WTC11 (cell line): Measurements from ENCODE around the gene RCAN2. TPM values are rescaled to one million over a fixed set of nuclear protein-coding genes. Genes with fewer than 3 reads are reported as not detected.

Experiments
- ATAC-seq: fragments of 200-7000 bp; cut with Tn5 transposase; 2 replicates; pipeline ENCODE4 v1.10.0; 2021; ENCODE audit warnings: mild to moderate bottlenecking, moderate library complexity
- CTCF ChIA-PET: fragments of 300-600 bp; sonication (Branson Sonifier 250); formaldehyde crosslinking; loops from one replicate; lab custom pipeline; 2021; ENCODE audit warnings: antibody characterized with exemption; lab: Charles Lee
- POLR2A ChIA-PET: fragments of 350-600 bp; sonication (Branson Sonifier 250); formaldehyde crosslinking; loops from one replicate; lab custom pipeline; 2021; ENCODE audit warnings: antibody characterized with exemption; lab: Charles Lee
- DNase-seq: peaks from one replicate; pipeline ENCODE4 v3.0.0; 2021; ENCODE audit warnings: low spot score
- H3K27ac Mint-ChIP-seq: 2 replicates; pipeline ENCODE4 v1.8.0; 2021; ENCODE audit warnings: mixed read lengths
- H3K27me3 Mint-ChIP-seq: 2 replicates; pipeline ENCODE4 v1.8.0; 2021; ENCODE audit warnings: low read depth, mild to moderate bottlenecking, moderate library complexity, mixed read lengths
- H3K36me3 Mint-ChIP-seq: 2 replicates; pipeline ENCODE4 v1.8.0; 2021; ENCODE audit warnings: mixed read lengths
- H3K4me1 Mint-ChIP-seq: 2 replicates; pipeline ENCODE4 v1.8.0; 2022; ENCODE audit warnings: mixed read lengths
- H3K4me3 Mint-ChIP-seq: 2 replicates; pipeline ENCODE4 v1.8.0; 2021; ENCODE audit warnings: mild to moderate bottlenecking, moderate library complexity, mixed read lengths
- H3K9me3 Mint-ChIP-seq: 2 replicates; pipeline ENCODE4 v1.8.0; 2021; ENCODE audit warnings: mixed read lengths
- AFF4 ChIP-seq: sonication (generic); formaldehyde crosslinking; IDR thresholded peaks from 2 replicates; pipeline ENCODE4 v1.8.1; 2023; ENCODE audit warnings: mild to moderate bottlenecking, missing genetic modification reagents, borderline replicate concordance
- ETV6 ChIP-seq: sonication (generic); formaldehyde crosslinking; IDR thresholded peaks from 2 replicates; pipeline ENCODE4 v1.8.1; 2022; ENCODE audit warnings: mild to moderate bottlenecking, missing genetic modification reagents
- FOXJ3 ChIP-seq: sonication (generic); formaldehyde crosslinking; IDR thresholded peaks from 2 replicates; pipeline ENCODE4 v1.9.0; 2021; ENCODE audit warnings: missing genetic modification reagents, mild to moderate bottlenecking, borderline replicate concordance
- FOXK1 ChIP-seq: sonication (generic); formaldehyde crosslinking; IDR thresholded peaks from 2 replicates; pipeline ENCODE4 v1.8.0; 2022; ENCODE audit warnings: mild to moderate bottlenecking, moderate library complexity, missing genetic modification reagents
- HMGA2 ChIP-seq: fragments of 250-450 bp; sonication (Bioruptor Pico); IDR thresholded peaks from 2 replicates; pipeline ENCODE4 v1.4.0; 2021; ENCODE audit warnings: mild to moderate bottlenecking, moderate library complexity
- KAT7 ChIP-seq: sonication (generic); formaldehyde crosslinking; IDR thresholded peaks from 2 replicates; pipeline ENCODE4 v1.8.1; 2023; ENCODE audit warnings: missing genetic modification reagents, mild to moderate bottlenecking, borderline replicate concordance
- MYBL2 ChIP-seq: sonication (generic); formaldehyde crosslinking; IDR thresholded peaks from 2 replicates; pipeline ENCODE4 v1.8.1; 2023; ENCODE audit warnings: mild to moderate bottlenecking, moderate library complexity, missing genetic modification reagents
- NFATC4 ChIP-seq: fragments of 250-450 bp; sonication (Bioruptor Pico); IDR thresholded peaks from 2 replicates; pipeline ENCODE4 v1.9.0; 2021; ENCODE audit warnings: mild to moderate bottlenecking
- NFE2L1 ChIP-seq: sonication (generic); formaldehyde crosslinking; IDR thresholded peaks from 2 replicates; pipeline ENCODE4 v1.8.1; 2023; ENCODE audit warnings: missing genetic modification reagents
- TCF7 ChIP-seq: sonication (generic); formaldehyde crosslinking; IDR thresholded peaks from 2 replicates; pipeline ENCODE4 v1.8.0; 2022; ENCODE audit warnings: mild to moderate bottlenecking, low read depth, missing genetic modification reagents, moderate library complexity
- USF1 ChIP-seq: sonication (generic); formaldehyde crosslinking; IDR thresholded peaks from 2 replicates; pipeline ENCODE4 v1.8.0; 2022; ENCODE audit warnings: mild to moderate bottlenecking, missing genetic modification reagents
- ZNF219 ChIP-seq: sonication (generic); formaldehyde crosslinking; IDR thresholded peaks from 2 replicates; pipeline ENCODE4 v1.8.0; 2023; ENCODE audit warnings: missing genetic modification reagents, mild to moderate bottlenecking, borderline replicate concordance
- ZNF232 ChIP-seq: sonication (generic); formaldehyde crosslinking; IDR thresholded peaks from 2 replicates; pipeline ENCODE4 v1.8.0; 2022; ENCODE audit warnings: mild to moderate bottlenecking, missing genetic modification reagents
- ZNF263 ChIP-seq: sonication (generic); formaldehyde crosslinking; IDR thresholded peaks from 2 replicates; pipeline ENCODE4 v1.8.1; 2022; ENCODE audit warnings: low read depth, mild to moderate bottlenecking, moderate library complexity, missing genetic modification reagents
- ZNF671 ChIP-seq: fragments of 250-450 bp; sonication (Bioruptor Pico); IDR thresholded peaks from 2 replicates; pipeline ENCODE4 v1.8.0; 2021; ENCODE audit warnings: mild to moderate bottlenecking
- ZSCAN18 ChIP-seq: fragments of 250-450 bp; sonication (Bioruptor Pico); IDR thresholded peaks from 2 replicates; pipeline ENCODE4 v2.1.2; 2022; ENCODE audit warnings: mild to moderate bottlenecking, moderate library complexity
- total RNA-seq: library from RNA; stranded (reverse); gene quantifications from 3 replicates; pipeline ENCODE4 v1.2.3, GENCODE V29; 2021
- TF ChIP-seq, protein P1 (sequence below): sonication (generic); formaldehyde crosslinking; IDR thresholded peaks from 2 replicates; pipeline ENCODE4 v1.8.0; 2022; ENCODE audit warnings: mild to moderate bottlenecking, missing genetic modification reagents
- TF ChIP-seq, protein P2 (sequence below): sonication (generic); formaldehyde crosslinking; IDR thresholded peaks from 2 replicates; pipeline ENCODE4 v1.8.1; 2022; ENCODE audit warnings: low read depth, missing genetic modification reagents, borderline replicate concordance
- TF ChIP-seq, protein P3 (sequence below): fragments of 250-450 bp; sonication (Bioruptor Pico); IDR thresholded peaks from 2 replicates; pipeline ENCODE4 v1.9.0; 2021; ENCODE audit warnings: mild to moderate bottlenecking
- TF ChIP-seq, protein P4 (sequence below): sonication (generic); formaldehyde crosslinking; IDR thresholded peaks from 2 replicates; pipeline ENCODE4 v1.8.1; 2022; ENCODE audit warnings: mild to moderate bottlenecking, missing genetic modification reagents, moderate library complexity, borderline replicate concordance

The RCAN2 gene
- total RNA-seq, 1 experiment from 2014 or later = 3.9 TPM

GRCh38 chr6:46395530-46395929 is 95.7 kb downstream of the RCAN2 start:
- no peaks in the 10 kb centered on the region for H3K36me3 Mint-ChIP-seq
- CTCF ChIA-PET = interaction anchor here (1.9 kb wide), 1 partner anchor 15 kb away, joined by 6 read pairs; no protein-coding TSS in a partner anchor
- peaks cover 9% of the 10 kb centered on the region for H3K9me3 Mint-ChIP-seq
- no peak for ATAC-seq
- no peak for DNase-seq
- H3K27me3 Mint-ChIP-seq = no peaks in the 10 kb centered on the region; the same call in 1 of the 2 replicates
- H3K27ac Mint-ChIP-seq = no peak overlapping the region
- H3K4me1 Mint-ChIP-seq = no peaks in the 10 kb centered on the region
- TF ChIP-seq TCF7 (CRISPR knock-in tag) = no peak
- TF ChIP-seq, protein P1, sequence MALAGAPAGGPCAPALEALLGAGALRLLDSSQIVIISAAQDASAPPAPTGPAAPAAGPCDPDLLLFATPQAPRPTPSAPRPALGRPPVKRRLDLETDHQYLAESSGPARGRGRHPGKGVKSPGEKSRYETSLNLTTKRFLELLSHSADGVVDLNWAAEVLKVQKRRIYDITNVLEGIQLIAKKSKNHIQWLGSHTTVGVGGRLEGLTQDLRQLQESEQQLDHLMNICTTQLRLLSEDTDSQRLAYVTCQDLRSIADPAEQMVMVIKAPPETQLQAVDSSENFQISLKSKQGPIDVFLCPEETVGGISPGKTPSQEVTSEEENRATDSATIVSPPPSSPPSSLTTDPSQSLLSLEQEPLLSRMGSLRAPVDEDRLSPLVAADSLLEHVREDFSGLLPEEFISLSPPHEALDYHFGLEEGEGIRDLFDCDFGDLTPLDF = no peak
- no peak for TF ChIP-seq MYBL2 (CRISPR knock-in tag)
- no peak for TF ChIP-seq ZSCAN18 (CRISPR knock-in tag)
- no peak for TF ChIP-seq NFATC4 (CRISPR knock-in tag)
- TF ChIP-seq FOXJ3 (CRISPR knock-in tag) = no peak
- TF ChIP-seq, protein P2, sequence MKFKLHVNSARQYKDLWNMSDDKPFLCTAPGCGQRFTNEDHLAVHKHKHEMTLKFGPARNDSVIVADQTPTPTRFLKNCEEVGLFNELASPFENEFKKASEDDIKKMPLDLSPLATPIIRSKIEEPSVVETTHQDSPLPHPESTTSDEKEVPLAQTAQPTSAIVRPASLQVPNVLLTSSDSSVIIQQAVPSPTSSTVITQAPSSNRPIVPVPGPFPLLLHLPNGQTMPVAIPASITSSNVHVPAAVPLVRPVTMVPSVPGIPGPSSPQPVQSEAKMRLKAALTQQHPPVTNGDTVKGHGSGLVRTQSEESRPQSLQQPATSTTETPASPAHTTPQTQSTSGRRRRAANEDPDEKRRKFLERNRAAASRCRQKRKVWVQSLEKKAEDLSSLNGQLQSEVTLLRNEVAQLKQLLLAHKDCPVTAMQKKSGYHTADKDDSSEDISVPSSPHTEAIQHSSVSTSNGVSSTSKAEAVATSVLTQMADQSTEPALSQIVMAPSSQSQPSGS (CRISPR knock-in tag) = no peak
- TF ChIP-seq, protein P3, sequence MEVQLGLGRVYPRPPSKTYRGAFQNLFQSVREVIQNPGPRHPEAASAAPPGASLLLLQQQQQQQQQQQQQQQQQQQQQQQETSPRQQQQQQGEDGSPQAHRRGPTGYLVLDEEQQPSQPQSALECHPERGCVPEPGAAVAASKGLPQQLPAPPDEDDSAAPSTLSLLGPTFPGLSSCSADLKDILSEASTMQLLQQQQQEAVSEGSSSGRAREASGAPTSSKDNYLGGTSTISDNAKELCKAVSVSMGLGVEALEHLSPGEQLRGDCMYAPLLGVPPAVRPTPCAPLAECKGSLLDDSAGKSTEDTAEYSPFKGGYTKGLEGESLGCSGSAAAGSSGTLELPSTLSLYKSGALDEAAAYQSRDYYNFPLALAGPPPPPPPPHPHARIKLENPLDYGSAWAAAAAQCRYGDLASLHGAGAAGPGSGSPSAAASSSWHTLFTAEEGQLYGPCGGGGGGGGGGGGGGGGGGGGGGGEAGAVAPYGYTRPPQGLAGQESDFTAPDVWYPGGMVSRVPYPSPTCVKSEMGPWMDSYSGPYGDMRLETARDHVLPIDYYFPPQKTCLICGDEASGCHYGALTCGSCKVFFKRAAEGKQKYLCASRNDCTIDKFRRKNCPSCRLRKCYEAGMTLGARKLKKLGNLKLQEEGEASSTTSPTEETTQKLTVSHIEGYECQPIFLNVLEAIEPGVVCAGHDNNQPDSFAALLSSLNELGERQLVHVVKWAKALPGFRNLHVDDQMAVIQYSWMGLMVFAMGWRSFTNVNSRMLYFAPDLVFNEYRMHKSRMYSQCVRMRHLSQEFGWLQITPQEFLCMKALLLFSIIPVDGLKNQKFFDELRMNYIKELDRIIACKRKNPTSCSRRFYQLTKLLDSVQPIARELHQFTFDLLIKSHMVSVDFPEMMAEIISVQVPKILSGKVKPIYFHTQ (CRISPR knock-in tag) = no peak
- TF ChIP-seq FOXK1 (CRISPR knock-in tag) = no peak
- TF ChIP-seq USF1 (CRISPR knock-in tag) = no peak
- no peak for TF ChIP-seq ETV6 (CRISPR knock-in tag)
- no peak for TF ChIP-seq AFF4 (CRISPR knock-in tag)
- TF ChIP-seq HMGA2 (CRISPR knock-in tag) = no peak
- no peak for TF ChIP-seq ZNF263 (CRISPR knock-in tag)
- TF ChIP-seq ZNF232 = no peak
- TF ChIP-seq, protein P4, sequence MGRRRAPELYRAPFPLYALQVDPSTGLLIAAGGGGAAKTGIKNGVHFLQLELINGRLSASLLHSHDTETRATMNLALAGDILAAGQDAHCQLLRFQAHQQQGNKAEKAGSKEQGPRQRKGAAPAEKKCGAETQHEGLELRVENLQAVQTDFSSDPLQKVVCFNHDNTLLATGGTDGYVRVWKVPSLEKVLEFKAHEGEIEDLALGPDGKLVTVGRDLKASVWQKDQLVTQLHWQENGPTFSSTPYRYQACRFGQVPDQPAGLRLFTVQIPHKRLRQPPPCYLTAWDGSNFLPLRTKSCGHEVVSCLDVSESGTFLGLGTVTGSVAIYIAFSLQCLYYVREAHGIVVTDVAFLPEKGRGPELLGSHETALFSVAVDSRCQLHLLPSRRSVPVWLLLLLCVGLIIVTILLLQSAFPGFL (CRISPR knock-in tag) = no peak
- no peak for TF ChIP-seq KAT7 (CRISPR knock-in tag)
- no peak for TF ChIP-seq ZNF671 (CRISPR knock-in tag)
- TF ChIP-seq NFE2L1 (CRISPR knock-in tag) = no peak
- no peak for TF ChIP-seq ZNF219 (CRISPR knock-in tag)
- TF ChIP-seq, all 79 proteins: peak for 0
- POLR2A ChIA-PET = no interaction called here
- no peak overlapping the region for H3K4me3 Mint-ChIP-seq
